Right hindlimb (tissue), 1 donor: ENCODE results near the gene ESPL1.

Source experiments
- DNase-seq: peaks from one replicate; pipeline ENCODE4 v3.0.0-alpha.2; 2018

Gene ESPL1

DNA sequence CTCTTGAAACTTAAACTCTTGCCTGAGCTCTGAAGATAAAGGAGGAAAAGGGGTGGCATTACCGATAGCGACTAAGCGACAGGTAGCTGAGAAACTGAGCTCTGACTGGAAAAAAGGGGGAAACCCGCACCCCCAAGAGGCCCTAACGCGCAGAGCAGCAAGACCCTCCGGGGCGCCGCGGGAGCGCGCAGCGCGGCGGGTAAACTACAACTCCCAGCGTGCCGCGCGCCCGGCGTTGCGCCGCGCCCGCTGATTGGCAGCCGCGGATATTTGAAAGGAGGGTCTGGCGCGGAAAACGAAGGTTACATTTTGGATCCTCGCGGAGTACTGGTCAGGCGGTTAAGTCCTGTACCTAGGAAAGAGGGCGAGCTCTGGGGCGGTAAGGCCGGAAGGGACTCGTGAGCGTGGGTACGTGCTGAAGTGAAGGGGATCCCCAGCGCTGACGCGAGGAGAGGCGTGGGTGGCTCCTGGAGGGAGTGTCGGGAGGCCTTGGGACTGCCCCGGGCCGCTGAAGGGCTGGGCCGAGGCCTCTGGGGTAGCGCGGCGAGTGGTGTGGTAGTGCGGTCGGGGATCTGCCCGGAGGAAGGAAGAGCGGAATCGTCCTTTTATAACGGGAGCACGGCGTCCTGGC is at the start of gene ESPL1:
ESPL1 (plus strand) TSS at position 301 of the 631 bp plus-strand sequence. CDS start 468 bp downstream, outside the sequence.
- DNase-seq: peak; percentile 88

DNA sequence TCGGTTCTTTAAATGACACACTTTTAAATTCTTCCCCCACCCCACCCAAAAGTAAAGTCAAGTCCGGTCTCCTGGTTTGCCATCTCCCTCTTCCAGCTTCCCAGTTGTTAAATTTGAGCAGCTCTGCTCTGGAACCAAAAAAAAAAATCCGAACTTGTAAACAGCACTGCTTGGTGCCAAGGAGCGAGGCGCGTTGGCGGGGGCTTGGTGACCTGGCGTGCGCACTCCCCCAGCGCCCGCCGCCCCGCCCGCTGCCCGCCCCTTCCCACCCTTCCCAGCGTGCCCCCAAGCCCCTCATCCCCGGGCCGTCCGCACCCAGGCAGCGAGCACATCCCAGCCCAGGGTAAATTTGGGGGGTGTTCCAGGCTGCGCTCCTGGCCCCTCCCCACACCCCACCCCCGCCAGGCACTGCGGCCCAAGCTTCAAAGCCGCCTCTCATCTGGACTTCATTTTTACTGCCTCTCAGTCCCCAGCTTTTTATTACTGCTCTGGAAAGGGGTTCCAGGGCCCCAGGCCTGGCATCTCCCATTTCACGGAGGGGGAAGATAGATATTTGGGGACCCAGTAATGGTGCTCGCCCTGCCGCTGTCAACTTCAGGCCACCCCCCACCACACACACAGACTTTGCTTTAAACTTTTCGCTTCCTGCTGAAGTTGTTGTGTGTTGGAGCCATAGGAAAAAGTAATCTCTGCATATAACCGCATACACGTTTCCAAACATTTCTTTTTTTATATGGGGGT is 49.4 kb upstream of the ESPL1 start:
- peak; percentile 80 for DNase-seq

DNA sequence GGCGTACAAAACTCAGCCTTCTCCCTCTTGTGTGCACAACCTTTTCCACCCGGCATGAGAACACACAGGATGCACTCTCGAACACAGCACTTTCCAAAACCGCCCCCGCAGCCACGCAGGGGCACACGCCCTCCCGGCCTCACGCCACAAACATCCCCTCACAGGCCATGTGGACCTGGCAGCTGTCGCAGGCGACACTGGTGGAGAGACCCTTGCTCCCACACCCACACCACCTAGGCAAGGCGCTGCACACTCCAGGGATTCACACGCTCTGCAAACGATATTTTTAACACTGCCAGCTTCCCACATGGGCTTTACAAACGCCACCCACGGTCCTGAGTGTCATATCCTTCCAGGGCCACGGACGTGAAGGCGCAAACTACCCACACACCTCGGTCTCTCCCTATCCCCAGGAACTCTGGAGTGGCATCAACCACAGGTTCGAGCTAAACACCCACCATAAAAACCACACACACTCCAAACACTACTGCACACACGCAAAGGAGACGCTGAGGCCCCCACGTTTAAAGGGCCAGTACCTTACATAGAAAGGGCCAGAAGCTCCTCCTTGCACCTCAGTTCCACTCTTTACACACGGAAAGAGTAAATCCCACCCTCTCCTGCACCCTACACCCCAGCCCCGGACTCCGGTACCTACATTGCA is 48.7 kb upstream of the ESPL1 start:
- no peak for DNase-seq

DNA sequence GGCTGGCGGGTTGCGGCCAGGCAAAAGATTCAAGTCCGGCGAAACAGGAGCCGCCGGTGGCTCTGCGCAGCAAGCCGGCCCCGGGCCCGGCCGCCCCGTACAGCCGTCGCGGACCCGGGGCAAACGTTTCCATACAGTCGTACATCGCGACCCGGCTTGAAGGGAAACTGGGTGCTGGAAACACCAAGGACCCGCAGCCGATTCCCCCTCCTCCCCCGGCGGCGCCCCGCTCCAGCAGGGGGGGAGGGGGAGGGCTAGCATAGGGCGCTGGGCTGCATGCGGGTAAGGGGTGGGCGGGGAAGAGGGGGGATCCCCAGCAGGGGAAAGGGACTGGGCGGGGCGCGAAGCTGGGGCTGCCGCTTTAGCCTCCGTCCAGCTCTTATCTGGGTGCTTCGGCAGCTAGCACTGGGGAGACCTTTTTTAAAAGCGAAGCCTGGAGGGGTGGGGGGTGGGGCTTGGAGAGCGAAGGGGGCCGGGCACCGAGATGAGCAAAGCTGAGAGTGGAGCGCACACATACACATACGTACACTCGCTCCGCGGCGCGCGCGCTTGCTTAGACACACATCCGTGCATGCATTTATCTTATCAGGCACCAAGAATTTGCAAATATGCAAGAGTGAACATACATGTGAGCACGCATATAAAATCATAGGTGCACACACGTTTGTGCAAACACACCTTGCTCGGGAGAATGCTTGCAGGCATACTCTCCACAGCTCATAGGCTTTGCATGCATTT is 48.0 kb upstream of the ESPL1 start:
- peak; percentile 86 for DNase-seq

DNA sequence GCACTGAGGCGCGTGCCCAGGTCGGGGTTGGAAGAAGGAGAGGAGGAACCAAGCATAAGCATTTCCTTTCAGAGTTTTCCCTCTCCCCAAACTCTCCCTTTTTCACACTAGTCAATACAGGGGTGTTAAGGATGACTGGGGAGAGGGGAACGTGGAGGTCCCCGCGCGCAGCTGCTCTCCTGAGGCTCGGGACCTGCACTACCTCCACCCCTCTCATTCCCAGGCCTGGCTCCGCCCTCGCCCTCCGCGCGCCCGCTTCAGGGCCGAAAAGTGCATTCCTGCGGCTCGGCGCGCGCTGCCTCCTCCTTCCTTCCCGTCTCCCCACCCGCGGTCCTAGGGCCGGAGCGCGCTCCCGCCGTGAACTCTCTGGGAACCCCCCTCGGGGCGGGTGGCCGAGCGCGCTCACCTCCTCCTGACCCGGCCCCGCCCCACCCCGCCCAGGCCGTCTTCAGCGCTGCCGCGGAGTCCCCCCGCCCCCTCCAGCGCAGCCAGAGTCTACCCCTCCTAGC is 47.4 kb upstream of the ESPL1 start:
- peak; percentile 96 for DNase-seq

DNA sequence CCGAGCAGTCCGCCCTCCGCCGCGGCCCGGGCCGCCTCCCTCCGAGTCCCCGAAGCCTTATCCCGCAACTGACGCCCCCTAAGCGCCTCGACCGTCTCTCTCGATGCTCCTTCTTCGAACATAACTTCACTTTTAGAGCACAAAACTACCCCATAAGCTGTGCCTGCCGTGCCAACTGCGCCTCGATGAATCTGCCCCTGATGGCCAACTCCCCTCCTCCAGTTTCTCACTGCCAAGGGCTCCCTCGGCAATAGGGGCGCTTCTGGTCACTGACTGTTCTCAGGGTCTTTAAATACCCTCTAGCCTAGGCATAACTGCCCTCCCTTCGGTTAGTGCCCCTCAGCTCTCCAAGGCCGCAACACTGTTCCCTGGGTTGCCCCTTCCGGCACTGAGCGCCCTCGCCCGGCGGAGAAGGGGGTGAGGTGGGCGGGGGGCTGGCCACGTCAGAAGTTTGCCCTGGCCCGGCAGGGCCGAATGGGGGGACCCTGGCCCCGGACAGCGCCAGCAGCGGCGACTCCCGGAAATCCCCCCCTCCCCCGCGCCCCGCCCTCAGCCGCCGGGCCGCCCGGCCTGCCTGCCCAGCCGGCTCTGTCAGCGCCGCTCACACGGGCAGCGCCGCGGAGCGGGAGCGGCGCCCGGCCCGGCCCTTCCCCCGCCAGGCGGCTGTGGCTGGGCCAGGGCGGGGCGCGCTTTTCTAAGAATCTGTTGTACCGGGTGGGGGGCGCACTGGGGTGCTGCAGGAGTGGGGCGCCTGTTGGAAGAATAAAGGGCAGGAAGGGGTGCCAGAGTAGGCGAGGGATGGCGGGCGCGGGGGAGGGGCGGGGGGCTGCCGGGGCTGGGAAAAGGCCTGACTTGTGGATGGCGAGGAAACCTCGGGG is 46.7 kb upstream of the ESPL1 start:
- peak; percentile 87 for DNase-seq

DNA sequence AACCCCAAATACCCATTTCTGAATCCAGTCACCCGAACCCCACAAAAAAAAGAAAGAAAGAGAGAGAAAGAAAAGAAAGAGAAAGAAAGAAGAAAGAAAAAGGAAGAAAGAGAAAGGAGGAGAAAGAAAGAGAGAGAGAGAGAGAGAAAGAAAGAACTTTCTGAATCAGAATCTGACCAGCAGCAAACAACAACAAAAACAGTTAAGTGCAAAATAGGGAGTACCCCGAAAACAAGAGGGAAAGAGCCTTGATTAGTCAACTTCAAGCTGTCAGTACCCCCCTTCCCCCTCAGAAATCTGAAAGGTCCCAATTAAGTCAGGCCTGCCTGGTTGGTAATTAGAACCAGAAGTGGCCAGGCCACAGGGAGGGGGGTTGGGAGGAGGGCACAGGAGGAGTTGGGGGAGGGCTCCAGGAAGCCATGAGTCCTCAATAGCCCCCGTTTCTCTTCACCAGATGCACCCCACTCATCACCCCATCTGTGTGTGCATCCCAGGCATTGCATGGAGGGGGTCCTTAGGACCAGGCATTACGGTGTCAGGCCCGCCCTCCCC is 45.9 kb upstream of the ESPL1 start:
- DNase-seq: no peak

DNA sequence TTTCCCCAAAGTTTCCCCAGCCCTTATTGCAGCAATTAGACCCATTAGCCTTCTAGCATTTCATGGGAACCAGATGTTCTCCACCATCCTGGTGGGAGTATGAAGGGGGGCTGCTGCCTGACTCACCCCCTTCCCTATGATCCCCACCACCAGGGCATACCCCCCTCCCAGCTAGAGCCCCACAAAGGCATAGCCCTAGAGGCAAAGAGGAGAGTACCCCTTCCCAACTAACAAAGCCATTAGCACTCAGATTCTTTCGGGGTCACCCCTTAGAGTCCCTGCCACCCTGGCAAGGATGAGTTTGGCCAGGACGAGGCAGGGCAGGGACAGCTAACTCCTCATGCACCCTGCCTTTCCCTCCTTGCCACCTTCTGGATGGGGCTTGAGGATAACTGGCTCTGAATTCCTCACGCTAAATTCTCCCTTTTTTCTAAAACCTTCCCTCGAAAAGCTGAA is 45.3 kb upstream of the ESPL1 start:
- DNase-seq: no peak

DNA sequence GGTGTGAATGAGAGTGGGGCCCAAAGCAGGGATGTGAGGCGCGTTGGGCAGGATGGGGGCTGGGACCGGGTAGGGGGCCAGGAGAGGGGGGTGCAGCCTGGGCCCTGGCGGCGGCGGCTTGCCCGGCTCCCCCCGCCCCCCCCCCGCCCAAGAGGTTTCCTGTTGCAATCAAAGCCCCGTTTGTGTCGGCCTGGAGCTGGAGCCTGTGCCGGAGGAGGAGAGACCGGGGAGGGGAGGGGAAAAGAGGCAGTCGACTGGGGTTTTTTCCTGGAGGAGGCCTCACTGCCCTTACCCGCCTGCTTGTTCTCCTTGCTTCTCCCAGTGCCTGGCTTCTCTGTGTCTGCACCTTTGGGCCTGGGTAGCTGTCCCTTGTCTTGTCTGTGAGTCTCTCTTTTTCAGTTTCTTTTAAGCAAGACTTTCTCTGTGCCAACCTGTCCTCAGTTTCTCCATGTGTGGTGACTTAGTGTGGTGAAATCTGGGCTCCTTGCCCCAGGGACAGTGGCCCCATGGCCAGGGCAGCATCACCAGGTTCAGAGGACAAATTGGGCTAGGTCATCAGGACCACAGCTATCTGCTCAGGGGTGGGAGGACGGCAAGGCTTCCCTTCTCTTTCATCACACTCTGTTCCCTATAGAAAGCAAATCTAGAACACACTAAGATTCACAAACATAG is 44.6 kb upstream of the ESPL1 start:
- peak; percentile 86 for DNase-seq

DNA sequence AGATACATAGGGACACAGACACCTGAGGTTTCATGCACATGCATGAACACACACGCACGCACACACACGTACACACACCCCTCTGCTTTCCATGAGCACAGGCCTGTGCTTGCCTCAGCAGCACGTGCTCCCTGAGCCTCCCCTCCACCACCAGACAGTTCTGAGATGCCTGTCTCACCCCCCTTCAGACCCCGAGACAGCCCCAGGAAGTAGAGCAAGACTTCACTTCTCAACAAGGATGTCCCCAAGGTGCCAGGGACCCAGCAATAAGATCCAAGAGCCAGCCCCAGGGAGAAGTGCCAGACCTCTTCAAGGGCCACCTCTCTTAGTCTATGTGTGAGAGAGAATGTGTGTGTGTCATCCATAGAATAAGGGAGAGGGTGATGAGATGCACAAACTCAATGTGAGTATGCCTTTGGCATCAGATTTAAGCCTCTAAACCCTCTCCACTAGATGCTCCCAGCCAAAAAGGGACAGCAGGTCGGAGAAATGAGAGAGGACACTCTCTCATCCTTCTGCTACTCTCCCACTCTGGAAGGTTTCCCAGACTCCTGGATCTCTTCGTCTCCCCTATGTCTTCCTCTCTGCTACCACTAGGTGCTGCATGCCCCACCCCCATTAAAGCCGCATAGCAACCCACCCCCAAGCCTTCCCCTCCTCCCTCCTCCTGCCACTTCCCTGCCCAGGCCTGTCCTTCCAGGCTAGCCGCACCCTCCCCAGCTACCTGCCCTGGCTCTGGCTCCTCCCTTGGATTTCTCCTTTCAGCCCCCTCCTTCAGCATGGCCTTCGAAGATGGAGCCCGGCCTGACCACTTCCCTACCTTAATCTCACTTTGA is 43.8 kb upstream of the ESPL1 start:
- peak; percentile 46 for DNase-seq

DNA sequence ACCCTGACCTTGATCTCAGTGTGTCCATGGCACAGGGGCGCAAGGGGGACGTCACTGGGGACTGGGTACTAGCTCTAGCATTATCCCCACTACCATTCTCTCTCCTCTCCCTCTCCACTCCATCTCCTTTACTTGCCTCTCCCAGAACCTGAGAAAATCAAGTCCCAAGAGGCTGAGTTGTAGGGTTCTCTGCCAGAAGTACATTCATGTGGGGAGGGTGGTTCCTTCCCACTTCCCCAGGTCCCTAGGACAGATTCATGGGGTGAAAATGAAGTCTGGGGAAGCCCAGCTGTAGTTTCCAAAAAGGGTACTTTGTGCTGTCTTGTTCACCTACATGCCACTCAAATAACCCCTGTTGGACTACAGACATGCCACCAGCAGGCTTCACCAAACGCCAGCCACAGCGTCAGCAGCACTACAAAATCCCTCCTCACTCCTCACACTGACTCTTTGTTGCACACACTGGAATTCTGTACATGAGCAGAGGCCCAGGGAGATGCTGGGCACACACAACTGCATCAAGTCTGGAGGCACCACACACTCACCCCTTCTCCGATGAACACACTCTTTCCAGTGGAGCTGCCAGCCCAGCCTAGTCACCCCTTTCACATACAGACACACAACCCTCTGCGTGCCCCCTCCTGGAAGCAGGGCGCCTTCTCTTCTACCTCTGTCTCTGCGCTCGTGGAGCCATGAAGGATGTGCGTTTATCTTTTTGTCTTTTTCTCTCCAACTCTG is 43.0 kb upstream of the ESPL1 start:
- DNase-seq: peak; percentile 84

DNA sequence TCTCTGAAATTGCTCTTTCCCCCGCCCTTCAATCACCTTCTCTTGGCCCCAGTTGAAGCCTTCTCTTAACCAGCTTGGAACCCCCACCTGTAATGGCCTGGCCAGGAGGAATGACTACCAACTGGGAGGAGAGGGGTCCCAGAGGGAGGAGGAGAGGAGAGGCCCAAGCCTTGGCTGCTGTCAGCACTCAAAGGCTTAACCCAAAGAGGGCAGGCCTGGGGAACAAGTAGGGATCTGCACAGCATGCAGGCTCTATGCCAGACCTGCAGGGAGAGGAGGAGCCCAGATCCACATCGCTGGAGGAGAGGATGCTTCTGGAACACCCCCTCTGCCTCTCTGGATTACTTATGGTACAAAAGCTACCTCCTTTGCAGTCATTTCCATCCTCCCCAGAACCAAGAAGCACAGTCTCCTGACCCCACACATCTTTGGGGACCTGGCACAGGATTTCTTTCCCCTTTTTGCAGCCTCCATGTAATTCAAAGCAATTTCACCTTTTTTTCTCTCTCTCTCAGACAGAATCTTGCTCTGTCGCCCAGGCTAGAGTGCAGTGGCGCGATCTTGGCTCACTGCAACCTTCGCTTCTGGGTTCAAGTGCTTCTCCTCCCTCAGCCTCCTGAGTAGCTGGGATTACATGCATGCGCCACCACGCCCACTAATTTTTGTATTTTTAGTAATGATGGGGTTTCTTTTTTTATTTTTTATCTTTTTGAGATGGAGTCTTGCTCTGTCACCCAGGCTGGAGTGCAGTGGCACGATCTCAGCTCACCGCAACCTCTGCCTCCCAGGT is 42.3 kb upstream of the ESPL1 start:
- peak; percentile 52 for DNase-seq

DNA sequence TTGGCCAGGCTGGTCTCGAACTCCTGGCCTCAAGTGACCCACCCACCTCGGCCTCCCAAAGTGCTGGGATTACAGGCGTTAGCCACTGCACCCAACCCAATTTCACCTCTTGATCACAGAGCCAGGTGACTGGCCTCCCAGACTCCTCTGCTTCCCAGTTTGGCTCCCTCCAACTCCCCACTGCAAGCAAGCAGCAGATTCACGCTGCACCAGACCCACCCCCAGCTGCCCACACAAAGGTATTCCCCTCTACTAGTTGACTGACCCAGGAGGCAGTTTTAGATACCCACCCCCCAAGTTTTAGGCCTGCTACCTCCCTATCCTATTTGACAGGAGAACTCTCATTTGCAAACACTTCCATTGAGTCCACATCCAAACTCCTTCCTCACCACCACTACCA is 41.3 kb upstream of the ESPL1 start:
- DNase-seq: no peak

DNA sequence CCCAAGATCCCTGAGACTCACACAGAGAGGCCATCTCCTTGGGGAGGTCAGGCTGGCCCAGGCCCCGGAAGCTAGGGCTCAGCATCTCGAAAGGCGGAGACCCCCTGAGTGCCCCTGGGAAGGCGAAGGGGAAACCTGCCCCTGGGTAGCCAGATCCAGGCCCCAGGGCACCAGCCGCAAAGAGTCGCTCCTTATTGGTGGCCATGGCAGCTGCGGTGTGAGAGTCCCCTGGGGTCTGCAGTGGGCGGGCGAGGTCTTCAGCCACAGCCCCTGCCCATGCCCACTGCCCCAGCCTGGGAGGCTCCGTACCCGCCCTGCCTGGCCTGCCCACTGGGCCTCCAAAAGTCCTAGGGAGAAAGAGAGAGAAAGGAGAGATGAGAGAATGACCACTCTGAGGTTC is 40.8 kb upstream of the ESPL1 start:
- no peak for DNase-seq

DNA sequence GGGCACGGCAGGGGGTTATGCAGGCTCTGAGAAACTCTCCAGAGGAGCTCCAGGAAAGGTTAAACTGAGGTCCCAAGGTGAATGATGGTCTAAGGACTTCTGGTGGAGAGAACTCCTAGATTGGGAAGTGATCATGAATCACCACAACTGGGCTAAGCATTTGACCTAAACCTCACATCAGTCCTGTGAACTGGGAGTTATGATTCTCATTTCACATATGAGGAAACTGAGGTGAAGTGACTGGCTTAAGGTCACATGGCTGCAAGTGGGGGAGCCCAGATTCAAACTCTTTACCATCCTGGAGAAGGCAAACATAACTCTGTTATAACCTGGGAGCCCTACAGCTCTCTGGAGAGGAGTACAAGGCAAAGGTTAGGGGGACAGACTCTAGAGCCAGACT is 40.3 kb upstream of the ESPL1 start:
- DNase-seq: no peak

DNA sequence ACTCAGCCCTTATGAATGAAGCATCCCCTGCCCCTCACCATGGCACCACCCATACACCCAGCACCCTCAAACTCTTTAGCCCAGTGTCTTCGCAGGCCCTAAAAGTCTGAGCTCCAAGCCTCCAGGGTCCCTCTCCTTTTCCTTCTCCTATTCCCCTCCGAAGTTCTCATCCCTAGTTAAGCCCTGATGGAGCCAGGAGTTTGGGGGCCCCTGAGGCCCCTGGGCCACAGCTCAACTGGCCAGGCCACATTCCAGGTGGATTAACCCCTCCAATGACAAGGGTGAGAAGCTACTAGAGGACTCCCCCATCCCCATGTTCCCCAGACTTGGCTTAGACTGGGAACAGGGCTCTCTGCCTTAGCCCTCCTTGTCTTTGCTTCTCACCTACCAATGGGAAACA is 38.6 kb upstream of the ESPL1 start:
- DNase-seq: no peak

DNA sequence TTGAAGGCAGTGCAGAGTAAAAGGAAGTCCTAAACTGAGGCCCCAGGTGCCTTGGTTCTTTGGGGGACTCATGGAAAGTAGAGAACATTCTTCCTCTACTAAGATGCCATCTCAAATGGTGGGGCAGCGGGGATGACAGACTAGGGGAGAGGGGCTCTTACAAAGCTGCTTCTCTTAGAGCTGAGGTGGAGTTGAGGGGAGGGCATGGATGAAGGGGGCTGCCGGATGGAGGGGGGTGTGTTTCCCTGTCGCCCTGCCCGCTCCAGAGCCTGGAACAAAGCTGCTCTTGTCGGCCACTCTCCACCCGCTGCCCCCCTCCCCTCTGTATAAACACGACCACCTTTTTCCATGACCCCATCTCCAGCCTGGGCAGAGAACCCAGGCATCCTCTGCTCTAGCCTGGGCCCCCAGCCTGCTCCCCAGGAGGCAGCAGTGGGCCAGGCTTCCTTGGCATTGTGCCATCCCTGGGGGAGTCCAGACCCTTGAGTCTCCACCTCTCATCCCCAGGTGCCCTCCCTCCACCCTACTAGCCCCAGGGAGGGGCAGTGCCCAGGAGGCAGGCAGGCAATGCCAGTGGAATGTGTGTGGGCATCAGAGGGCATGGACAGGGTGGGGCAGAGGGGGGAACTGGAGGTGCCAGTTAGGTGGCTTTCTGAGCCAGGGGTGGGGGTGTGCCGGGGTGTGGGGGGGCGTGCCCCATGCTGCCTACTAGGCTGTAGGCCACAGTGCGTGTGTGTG is 37.8 kb upstream of the ESPL1 start:
- peak; percentile 64 for DNase-seq

DNA sequence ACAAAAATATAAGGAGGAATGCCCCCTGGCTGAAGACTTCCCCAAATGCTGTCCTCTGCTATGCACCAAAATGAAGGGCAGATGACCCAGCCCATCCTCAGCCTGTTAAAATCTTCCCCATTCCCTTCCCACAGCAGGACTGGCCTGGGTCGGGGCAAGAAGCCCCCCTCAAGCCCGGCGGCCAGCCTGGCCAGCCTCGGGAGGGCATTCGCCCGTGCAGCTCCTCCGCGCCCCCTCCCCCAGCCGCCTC is 36.5 kb upstream of the ESPL1 start:
- DNase-seq: no peak
